H54 (cell line): Measurements from ENCODE around the gene SND1.

Experiments
- DNase-seq: peaks from one replicate; pipeline ENCODE4 v3.0.0; 2011; ENCODE audit warnings: low spot score, mixed read lengths; ENCODE audit not compliant: insufficient read length
- FAIRE-seq: peaks from 3 replicates; lab custom pipeline; 2011; peaks lifted over from hg19 to GRCh38; lab: Jason Lieb, UNC
- POLR2A ChIP-seq: IDR thresholded peaks from 2 replicates; pipeline ENCODE4 v1.6.1; 2011; ENCODE audit warnings: low read depth, mild to moderate bottlenecking, low read length

Gene SND1

DNA sequence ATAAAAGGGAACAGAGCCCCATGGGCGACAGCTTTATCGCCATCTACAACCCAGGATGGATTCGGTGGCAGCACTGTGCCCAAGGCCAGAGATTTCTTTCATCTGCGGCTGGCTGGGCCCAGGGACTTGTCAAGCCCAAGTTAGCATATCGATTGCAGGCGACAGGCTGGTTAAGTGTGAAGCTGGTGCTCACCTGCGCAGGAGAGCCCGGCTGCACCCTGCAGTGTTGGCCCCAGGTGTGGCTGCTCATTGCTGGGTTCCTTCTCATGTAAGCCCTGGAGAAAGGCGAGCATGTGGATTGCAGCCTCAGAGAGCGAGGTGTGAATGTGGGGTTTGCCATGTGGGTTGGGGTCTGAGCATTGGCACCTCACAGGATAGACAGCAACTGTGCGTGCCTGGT is 419.8 kb downstream of the SND1 start:
- DNase-seq (no peak), FAIRE-seq (no peak)
- no peak for TF ChIP-seq POLR2A

DNA sequence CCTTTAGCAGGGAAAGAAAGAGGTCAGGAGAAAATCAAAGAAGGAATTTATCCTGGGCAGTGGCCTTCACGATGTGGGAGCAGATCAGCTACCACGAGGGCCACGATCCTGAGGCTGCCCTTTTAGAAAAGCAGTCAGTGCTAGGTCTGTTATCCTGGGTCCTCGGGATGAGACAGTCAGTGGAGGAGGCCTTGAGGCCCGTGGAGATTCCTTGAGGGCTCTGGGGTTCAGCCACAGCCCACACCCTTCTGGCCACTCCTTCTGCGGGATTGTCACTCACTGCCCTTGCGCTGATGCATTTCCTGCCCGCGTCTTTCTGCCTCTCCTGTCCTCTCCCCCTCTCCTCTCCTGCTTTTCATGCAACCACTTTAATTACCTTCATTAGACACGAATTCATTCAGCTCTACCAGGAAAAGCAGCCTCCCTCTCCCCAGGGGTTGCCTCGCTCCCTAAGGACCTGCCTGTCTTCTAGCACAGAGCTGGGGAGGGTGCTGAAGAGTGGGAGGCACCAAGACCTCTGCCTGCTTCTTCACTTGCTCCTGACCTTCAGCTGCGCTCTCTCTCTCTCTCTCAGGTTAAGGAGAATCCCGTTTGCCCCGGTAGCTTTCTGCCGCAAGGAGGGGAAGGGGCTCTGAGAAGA is 421.8 kb downstream of the SND1 start:
- no peak for TF ChIP-seq POLR2A
- no peak for DNase-seq
- FAIRE-seq: no peak

GRCh38 chr7:128074336-128074735 is 422.3 kb downstream of the SND1 start:
- TF ChIP-seq POLR2A: no peak
- FAIRE-seq (no peak), DNase-seq (no peak)

DNA sequence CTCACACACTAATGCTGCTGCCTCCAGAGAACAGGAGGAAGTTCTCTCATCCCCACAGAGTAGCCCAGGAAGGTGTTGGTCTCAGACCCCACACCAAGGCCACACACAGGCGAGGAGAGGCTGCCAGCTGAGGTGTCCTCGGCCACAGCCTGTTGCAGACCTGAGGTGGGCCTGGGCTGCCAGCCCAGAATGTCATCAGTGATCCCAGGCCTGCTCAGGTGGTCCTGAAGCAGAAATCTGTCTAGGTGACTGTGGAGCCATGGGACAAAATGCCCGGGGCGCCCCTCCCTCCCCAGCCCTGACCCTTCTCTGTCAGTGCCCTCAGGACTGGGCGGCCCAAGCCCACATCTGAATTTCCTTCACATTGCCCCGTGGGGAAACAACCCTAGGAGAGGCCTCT is 422.7 kb downstream of the SND1 start:
- DNase-seq (no peak), FAIRE-seq (no peak)
- no peak for TF ChIP-seq POLR2A

DNA sequence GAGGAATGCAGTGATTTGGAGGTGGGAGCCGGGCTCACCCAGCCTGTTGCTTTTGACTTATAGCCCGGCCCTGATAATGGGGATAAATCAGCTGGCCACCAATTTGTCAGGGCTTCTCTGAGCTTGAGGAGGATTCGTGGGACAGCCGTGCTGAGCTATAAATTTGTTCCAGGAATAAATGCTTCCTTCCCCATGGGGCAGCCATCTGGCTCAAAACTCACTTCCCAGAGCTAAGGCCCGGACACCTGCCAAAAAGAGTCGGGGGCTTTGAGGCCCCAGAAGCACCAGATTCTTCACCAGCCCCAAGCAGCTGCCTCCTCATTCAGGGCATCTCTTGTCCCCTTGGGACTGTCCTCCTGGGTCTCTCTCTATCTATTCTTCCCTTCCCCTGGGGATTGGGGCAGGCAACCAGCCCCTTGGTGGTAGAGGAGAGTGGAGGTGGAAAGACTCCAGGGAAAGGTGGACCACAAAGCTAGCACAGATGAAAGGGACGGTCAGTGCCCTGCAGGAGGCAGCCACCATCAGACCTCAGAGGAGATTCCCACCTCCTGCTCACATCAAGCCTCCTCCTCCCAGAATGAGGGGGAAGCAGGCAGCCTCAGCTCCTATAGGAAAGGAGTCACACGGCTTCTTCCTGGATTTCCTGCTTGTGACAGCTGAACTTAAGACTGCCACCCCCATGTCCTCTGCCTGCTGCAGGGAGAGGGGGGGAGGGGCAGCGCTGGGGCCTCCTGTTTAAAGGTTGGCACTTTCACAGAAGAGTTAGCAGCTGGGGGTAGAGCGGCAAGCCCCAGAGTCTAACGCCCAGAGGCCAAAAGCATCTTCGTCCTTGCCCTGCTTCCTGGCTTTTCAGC is 423.5 kb downstream of the SND1 start:
- FAIRE-seq (no peak), DNase-seq (no peak)
- no peak for TF ChIP-seq POLR2A

DNA sequence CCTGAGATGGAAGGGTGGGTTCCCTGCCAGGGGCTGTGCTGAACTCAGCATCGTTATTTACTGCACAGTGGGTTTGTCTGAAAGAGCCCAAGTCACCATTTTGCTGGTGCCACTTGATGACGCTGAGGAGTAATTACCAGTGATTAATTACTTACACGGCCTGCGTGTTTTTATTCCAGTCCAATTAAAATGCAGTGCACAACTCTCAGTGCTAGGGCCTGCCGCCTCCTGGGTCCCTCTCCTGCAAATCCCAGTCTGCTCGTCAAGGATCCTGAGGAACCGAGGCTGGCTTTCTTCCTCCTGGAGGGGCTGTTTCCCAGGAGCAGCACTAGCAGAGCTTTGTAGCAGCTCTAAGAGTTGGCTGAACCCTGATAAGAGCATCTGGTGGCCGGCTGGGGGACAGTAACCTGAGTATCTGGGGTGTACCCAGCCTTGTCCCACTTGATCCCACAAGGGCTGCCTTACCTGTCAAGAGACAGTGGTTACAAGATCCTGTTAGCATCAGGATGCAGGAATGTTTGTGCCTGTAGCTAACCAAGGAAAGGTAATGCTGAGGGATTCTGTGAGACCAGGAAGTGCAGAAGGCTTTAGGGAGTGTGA is 424.3 kb downstream of the SND1 start:
- DNase-seq (no peak), FAIRE-seq (no peak)
- TF ChIP-seq POLR2A: no peak

- TF ChIP-seq POLR2A: no peak
- no peak for DNase-seq
- no peak for FAIRE-seq
Measured at GRCh38 chr7:128076796-128077271, 424.8 kb downstream of the SND1 start.

- FAIRE-seq (no peak), DNase-seq (no peak)
- TF ChIP-seq POLR2A: no peak
Measured at GRCh38 chr7:128078309-128078708, 426.3 kb downstream of the SND1 start.

DNA sequence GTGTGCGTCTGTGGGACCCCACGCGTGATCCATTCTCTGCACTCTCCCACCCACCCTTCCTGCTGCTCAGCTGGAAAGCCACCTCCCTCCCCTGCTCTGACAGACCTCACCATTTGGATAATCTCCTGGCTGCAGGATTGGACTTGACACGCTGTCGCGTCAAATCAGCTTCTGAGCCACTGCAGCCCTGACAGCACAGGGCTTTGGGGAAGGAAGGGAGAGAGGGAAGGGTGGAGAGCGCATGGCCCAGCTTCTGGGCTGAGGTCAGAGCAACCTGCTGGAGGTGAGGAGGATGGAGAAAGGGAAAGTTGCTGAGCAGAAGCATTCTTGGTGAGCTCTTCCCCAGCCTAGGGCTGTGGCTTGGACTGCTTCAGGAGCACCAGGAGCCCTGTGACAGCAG is 428.2 kb downstream of the SND1 start:
- TF ChIP-seq POLR2A: no peak
- no peak for DNase-seq
- no peak for FAIRE-seq

DNA sequence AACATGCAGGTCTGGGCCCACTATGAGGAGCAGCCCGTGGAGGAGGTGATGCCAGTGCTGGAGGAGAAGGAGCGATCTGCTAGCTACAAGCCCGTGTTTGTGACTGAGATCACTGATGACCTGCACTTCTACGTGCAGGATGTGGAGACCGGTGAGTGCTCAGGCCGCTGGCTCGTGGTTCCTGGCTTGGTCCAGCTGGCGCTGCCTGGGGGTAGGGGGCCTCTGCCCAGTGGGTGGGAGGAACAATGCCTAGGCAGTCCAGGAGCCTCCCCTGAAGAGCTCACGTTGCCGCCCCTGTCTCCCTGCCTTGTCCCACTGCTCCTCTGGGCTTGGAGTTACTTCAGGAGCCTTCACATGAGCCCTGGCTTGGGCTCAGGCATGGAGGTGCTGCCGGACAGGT is 429.4 kb downstream of the SND1 start:
- FAIRE-seq (no peak), DNase-seq (no peak)

DNA sequence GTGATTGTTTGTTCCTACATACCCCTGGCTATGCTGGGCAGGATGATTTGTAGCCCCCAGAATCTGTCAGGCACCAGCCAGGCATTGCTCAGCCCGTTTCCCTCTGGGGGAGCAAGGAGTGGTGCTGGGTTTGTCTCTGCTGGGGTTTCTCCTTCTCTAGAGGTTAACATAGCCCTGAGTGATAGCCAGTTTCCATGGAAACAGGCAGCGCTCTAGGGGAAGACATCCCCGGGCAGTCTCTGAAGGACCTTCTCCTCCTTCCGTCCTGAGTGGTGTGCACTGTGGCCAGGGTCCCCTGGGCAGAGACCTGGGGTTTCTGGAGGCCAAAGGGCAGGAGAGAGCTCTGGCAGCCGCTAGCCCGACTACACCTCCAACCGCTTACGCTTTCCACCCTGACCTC is 429.8 kb downstream of the SND1 start:
- DNase-seq (no peak), FAIRE-seq (no peak)
- no peak for TF ChIP-seq POLR2A

More for the DNA sequence above, 429.4 kb downstream of the SND1 start:
- no peak for TF ChIP-seq POLR2A

GRCh38 chr7:128082431-128082830 is 430.4 kb downstream of the SND1 start:
- FAIRE-seq (no peak), DNase-seq (no peak)
- no peak for TF ChIP-seq POLR2A

DNA sequence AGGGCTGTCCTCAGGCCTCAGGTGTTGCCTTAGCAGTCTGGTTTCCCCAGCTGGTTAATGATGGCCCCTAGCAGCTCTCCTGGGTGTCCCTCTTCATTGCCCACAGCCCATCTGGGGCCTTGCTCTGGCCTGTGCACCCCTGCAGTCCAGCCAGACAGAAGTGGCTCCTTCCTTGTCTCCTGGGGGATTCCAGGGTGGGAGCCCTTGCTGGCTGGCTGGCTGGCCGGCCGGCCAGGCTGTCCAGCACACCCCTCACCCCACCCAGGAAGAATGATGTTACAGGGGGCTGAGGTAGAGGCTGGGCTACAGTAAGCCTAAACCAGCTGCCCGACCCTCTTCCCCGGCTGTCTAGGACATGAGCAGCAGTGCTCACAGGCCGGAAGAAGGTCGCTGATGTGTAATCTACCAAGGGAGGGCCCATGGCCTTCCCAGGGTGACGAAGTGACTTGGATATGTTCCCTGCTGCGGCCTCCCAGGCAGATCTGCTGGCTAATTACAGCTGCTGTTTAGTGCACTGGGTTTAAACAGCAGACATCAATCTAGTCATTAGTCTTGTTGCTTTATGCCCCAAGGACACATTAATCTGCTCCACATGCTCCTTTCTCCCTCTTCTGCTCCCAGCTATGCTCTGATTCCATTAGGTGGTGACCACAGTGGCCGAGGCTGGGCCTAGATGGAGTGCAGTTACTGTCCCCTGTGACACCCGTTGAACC is 433.1 kb downstream of the SND1 start:
- no peak for TF ChIP-seq POLR2A
- DNase-seq (no peak), FAIRE-seq (no peak)

GRCh38 chr7:128090492-128090891 is 438.5 kb downstream of the SND1 start:
- no peak for FAIRE-seq

More at GRCh38 chr7:128090492-128090891, 438.5 kb downstream of the SND1 start:
- no peak for TF ChIP-seq POLR2A
- DNase-seq: no peak
